ENCODE results near the gene SLC2A4RG. TPM values are rescaled to one million over a fixed set of nuclear protein-coding genes. Genes with fewer than 3 reads are reported as not detected.

The SLC2A4RG gene
- total and polyA plus RNA-seq, 2 of the 13 experiments (the other 11 are each of a cell fraction or from before 2014, with no cell fraction given): 91.4 to 95.9 TPM

DNA sequence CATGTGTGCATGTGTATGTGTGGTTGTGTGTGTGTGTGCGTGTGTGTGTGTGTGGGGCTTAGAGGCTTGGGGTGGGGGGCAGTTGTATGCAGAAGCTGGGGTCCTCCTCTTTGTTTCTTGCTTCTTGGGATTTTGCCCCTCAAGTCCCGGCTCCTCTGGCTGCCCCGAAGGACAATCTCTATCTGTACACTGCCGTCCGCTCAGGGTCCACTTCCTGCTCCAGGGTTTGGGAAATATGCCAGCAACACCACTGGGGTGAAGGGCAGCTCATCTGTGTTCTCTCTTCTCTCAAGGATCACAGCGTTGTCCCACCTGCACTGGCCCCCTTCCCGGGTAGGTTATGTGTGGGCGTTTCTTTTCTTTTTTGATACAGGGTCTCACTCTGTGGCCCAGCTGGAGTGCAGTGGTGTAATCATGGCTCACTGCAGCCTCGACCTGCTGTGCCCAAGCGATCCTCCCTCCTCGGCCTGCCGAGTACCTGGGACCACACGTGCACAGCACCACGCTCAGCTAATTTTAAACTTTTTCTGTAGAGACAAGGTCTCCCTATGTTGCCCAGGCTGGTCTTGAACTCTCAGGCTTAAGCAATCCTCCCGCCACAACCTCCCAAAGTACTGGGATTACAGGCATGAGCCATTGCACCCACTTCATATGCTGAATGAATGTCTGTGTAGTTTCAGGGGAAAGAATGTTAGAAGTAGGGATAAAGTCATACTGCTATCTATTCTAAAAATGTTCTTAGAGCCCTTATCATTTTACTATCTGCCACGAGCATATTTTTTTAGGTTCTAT, 25.7 kb downstream of the SLC2A4RG start (continued):
- TF ChIP-seq AKAP8 (CRISPR knock-in tag; IDR thresholded peaks at IDR 0.05) (no peak), SMAD3 (CRISPR knock-in tag; IDR thresholded peaks at IDR 0.05) (no peak), ZBTB7A (CRISPR knock-in tag; IDR thresholded peaks at IDR 0.05) (no peak), ZNF256 (CRISPR knock-in tag; conservative IDR thresholded peaks at IDR 0.05) (no peak), ZNF772 (CRISPR knock-in tag; IDR thresholded peaks at IDR 0.05) (no peak), EED (CRISPR knock-in tag; IDR thresholded peaks at IDR 0.05) (no peak), SP5 (CRISPR knock-in tag; IDR thresholded peaks at IDR 0.05; ENCODE audit: borderline replicate concordance, low read depth) (no peak), RARA (CRISPR knock-in tag; IDR thresholded peaks at IDR 0.05) (peak; percentile 58; the same call in 1 of the 2 replicates), SNAI1 (CRISPR knock-in tag; IDR thresholded peaks at IDR 0.05; ENCODE audit: borderline replicate concordance) (no peak), ZNF230 (CRISPR knock-in tag; IDR thresholded peaks at IDR 0.05) (no peak), ADNP (CRISPR knock-in tag; IDR thresholded peaks at IDR 0.05) (no peak; the same call in 1 of the 2 replicates), ZNF629 (CRISPR knock-in tag; conservative IDR thresholded peaks at IDR 0.05) (no peak), ZEB1 (IDR thresholded peaks at IDR 0.05; ENCODE audit: insufficient replicate concordance, low read depth) (no peak), NFE2 (CRISPR knock-in tag; IDR thresholded peaks at IDR 0.05) (no peak)
- TF ChIP-seq, protein P1, sequence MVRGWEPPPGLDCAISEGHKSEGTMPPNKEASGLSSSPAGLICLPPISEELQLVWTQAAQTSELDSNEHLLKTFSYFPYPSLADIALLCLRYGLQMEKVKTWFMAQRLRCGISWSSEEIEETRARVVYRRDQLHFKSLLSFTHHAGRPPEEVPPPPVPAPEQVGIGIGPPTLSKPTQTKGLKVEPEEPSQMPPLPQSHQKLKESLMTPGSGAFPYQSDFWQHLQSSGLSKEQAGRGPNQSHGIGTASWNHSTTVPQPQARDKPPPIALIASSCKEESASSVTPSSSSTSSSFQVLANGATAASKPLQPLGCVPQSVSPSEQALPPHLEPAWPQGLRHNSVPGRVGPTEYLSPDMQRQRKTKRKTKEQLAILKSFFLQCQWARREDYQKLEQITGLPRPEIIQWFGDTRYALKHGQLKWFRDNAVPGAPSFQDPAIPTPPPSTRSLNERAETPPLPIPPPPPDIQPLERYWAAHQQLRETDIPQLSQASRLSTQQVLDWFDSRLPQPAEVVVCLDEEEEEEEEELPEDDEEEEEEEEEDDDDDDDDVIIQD (CRISPR knock-in tag; IDR thresholded peaks at IDR 0.05; ENCODE audit: low read depth): no peak
- TF ChIP-seq, protein P2, sequence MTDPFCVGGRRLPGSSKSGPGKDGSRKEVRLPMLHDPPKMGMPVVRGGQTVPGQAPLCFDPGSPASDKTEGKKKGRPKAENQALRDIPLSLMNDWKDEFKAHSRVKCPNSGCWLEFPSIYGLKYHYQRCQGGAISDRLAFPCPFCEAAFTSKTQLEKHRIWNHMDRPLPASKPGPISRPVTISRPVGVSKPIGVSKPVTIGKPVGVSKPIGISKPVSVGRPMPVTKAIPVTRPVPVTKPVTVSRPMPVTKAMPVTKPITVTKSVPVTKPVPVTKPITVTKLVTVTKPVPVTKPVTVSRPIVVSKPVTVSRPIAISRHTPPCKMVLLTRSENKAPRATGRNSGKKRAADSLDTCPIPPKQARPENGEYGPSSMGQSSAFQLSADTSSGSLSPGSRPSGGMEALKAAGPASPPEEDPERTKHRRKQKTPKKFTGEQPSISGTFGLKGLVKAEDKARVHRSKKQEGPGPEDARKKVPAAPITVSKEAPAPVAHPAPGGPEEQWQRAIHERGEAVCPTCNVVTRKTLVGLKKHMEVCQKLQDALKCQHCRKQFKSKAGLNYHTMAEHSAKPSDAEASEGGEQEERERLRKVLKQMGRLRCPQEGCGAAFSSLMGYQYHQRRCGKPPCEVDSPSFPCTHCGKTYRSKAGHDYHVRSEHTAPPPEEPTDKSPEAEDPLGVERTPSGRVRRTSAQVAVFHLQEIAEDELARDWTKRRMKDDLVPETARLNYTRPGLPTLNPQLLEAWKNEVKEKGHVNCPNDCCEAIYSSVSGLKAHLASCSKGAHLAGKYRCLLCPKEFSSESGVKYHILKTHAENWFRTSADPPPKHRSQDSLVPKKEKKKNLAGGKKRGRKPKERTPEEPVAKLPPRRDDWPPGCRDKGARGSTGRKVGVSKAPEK (CRISPR knock-in tag; IDR thresholded peaks at IDR 0.05; ENCODE audit: borderline replicate concordance): no peak; the same call in 1 of the 2 replicates
- TF ChIP-seq, protein P3, sequence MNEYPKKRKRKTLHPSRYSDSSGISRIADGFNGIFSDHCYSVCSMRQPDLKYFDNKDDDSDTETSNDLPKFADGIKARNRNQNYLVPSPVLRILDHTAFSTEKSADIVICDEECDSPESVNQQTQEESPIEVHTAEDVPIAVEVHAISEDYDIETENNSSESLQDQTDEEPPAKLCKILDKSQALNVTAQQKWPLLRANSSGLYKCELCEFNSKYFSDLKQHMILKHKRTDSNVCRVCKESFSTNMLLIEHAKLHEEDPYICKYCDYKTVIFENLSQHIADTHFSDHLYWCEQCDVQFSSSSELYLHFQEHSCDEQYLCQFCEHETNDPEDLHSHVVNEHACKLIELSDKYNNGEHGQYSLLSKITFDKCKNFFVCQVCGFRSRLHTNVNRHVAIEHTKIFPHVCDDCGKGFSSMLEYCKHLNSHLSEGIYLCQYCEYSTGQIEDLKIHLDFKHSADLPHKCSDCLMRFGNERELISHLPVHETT (CRISPR knock-in tag; conservative IDR thresholded peaks at IDR 0.05): no peak
- TF ChIP-seq, protein P4, sequence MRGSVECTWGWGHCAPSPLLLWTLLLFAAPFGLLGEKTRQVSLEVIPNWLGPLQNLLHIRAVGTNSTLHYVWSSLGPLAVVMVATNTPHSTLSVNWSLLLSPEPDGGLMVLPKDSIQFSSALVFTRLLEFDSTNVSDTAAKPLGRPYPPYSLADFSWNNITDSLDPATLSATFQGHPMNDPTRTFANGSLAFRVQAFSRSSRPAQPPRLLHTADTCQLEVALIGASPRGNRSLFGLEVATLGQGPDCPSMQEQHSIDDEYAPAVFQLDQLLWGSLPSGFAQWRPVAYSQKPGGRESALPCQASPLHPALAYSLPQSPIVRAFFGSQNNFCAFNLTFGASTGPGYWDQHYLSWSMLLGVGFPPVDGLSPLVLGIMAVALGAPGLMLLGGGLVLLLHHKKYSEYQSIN (CRISPR knock-in tag; IDR thresholded peaks at IDR 0.05; ENCODE audit: borderline replicate concordance): no peak

Measured in HepG2 (cell line).